Loucy (cell line): ENCODE data around the gene LTB4R.
A peak's percentile ranks its signal among the peaks of the same experiment; 100 is the strongest.

ENCODE experiments used
- H2AFZ ChIP-seq: fragments of 200-600 bp; sonication (generic); 2 replicates; pipeline ENCODE4 v1.6.0; 2016; ENCODE audit warnings: antibody characterized with exemption, mild to moderate bottlenecking, low read length, moderate library complexity
- H3F3A ChIP-seq: fragments of 200-600 bp; 2 replicates; pipeline ENCODE4 v1.6.0; 2016; ENCODE audit warnings: antibody characterized with exemption, low read depth, mild to moderate bottlenecking
- H3K27me3 ChIP-seq: fragments of 200-600 bp; sonication (generic); 2 replicates; pipeline ENCODE4 v1.6.1; 2014; ENCODE audit warnings: low read length, mild to moderate bottlenecking; ENCODE audit not compliant: insufficient read depth, poor library complexity, severe bottlenecking
- H3K36me3 ChIP-seq: fragments of 200-600 bp; sonication (generic); 2 replicates; pipeline ENCODE4 v1.6.1; 2016; ENCODE audit warnings: low read length; ENCODE audit not compliant: insufficient read depth
- H3K4me1 ChIP-seq: fragments of 200-600 bp; sonication (generic); 2 replicates; pipeline ENCODE4 v1.5.1; 2014; ENCODE audit warnings: low read length, mild to moderate bottlenecking; ENCODE audit not compliant: insufficient read depth, poor library complexity, severe bottlenecking
- H3K4me2 ChIP-seq: fragments of 200-600 bp; sonication (generic); 2 replicates; pipeline ENCODE4 v1.6.0; 2014; ENCODE audit warnings: antibody characterized with exemption, low read length, low read depth, mild to moderate bottlenecking; ENCODE audit not compliant: poor library complexity, severe bottlenecking
- H3K4me3 ChIP-seq: fragments of 200-600 bp; sonication (generic); 2 replicates; pipeline ENCODE4 v1.5.1; 2014; ENCODE audit warnings: low read length, mild to moderate bottlenecking, mixed read lengths; ENCODE audit not compliant: poor library complexity, severe bottlenecking
- H3K79me2 ChIP-seq: fragments of 200-600 bp; sonication (generic); 2 replicates; pipeline ENCODE4 v1.6.1; 2014; ENCODE audit warnings: low read length; ENCODE audit not compliant: insufficient read depth
- H3K9ac ChIP-seq: fragments of 200-600 bp; sonication (generic); 2 replicates; pipeline ENCODE4 v1.6.0; 2014; ENCODE audit warnings: mild to moderate bottlenecking, low read depth, low read length, moderate library complexity; ENCODE audit not compliant: poor library complexity, severe bottlenecking
- H3K9me2 ChIP-seq: fragments of 200-600 bp; sonication (generic); replicated peaks from 2 replicates; pipeline ENCODE4 v1.6.1; 2016; ENCODE audit warnings: low read depth, low read length, mixed read lengths
- H3K9me3 ChIP-seq: fragments of 200-600 bp; sonication (generic); 2 replicates; pipeline ENCODE4 v1.6.1; 2014; ENCODE audit warnings: mild to moderate bottlenecking, antibody characterized with exemption, low read length, low read depth; ENCODE audit not compliant: insufficient read depth
- H4K20me1 ChIP-seq: fragments of 200-600 bp; sonication (generic); 2 replicates; pipeline ENCODE4 v1.6.0; 2014; ENCODE audit warnings: antibody characterized with exemption, low read length, mild to moderate bottlenecking; ENCODE audit not compliant: insufficient read depth, poor library complexity, severe bottlenecking
- EZH2phosphoT487 ChIP-seq: fragments of 200-600 bp; IDR thresholded peaks from 2 replicates; pipeline ENCODE4 v1.6.1; 2018; ENCODE audit warnings: antibody characterized with exemption, mild to moderate bottlenecking, moderate library complexity, borderline replicate concordance
- TF ChIP-seq, protein P1 (sequence below): fragments of 200-600 bp; sonication (generic); conservative IDR thresholded peaks from 2 replicates; pipeline ENCODE4 v1.5.1; 2014; ENCODE audit warnings: mild to moderate bottlenecking, antibody characterized with exemption, low read length

LTB4R gene

DNA sequence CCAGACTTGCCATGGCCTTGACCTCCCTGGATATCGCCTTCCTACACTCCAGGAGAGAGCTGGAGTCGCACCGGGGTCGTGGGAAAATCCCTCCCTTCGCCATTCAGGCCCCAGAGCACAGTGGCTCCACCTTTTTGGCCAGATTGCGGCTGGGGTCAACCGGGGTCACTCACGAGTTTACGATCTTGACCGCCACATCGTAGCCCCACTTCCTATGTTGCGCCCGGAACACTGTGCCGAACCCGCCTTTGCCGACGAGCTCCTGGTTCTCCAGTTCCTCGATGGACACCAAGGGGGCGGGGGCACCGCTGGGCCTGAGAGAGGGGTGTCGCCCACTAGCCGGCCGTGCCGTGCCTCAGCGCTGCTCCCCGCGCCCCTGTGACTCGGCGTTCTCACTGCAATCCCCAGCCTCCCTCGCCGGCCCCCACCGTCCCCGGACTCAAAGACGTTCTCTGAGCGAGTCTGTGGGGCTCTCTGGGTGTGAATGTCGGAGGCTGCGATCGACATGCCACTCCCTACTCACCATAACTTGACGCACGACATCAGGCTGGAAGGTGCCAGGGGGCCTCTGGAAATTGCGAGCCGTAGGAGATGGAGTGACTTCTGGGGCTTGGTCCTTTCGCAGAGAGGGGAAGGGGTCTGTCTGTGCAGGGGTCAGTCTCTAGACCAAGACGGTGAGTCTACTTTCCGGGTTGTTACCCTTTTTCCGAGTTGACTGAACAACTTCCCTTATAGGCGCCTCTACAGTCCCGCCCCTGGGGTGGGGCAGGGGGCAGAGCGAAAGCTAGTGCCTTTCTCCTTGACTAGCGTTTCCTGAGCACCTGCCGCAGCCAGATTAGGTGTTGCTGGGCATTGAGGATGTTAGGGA lies 28.2 kb downstream of the LTB4R start, which contains the start of gene RIPK3:
TSS of gene RIPK3 (minus strand) at position 708 of the 868 bp plus-strand sequence. CDS start at position 543, 165 bp downstream.
- Histone ChIP-seq H3K79me2 (peaks cover 6% of the 10 kb centered on the region; the same call in 1 of the 2 replicates), H3K27me3 (no peaks in the 10 kb centered on the region), H4K20me1 (no peaks in the 10 kb centered on the region), H3K4me2 (peak within 1 kb of the TSS; percentile 72), H3K36me3 (no peaks in the 10 kb centered on the region), H2AFZ (peak within 1 kb of the TSS; percentile 57), H3F3A (no peaks in the 10 kb centered on the region), H3K9me3 (no peaks in the 10 kb centered on the region), H3K9me2 (no peaks in the 10 kb centered on the region), H3K9ac (peak within 1 kb of the TSS; percentile 77), H3K4me3 (peak within 1 kb of the TSS; percentile 77), H3K4me1 (peaks cover 43% of the 10 kb centered on the region)
- TF ChIP-seq EZH2phosphoT487: no peak
- TF ChIP-seq, protein P1, sequence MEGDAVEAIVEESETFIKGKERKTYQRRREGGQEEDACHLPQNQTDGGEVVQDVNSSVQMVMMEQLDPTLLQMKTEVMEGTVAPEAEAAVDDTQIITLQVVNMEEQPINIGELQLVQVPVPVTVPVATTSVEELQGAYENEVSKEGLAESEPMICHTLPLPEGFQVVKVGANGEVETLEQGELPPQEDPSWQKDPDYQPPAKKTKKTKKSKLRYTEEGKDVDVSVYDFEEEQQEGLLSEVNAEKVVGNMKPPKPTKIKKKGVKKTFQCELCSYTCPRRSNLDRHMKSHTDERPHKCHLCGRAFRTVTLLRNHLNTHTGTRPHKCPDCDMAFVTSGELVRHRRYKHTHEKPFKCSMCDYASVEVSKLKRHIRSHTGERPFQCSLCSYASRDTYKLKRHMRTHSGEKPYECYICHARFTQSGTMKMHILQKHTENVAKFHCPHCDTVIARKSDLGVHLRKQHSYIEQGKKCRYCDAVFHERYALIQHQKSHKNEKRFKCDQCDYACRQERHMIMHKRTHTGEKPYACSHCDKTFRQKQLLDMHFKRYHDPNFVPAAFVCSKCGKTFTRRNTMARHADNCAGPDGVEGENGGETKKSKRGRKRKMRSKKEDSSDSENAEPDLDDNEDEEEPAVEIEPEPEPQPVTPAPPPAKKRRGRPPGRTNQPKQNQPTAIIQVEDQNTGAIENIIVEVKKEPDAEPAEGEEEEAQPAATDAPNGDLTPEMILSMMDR: no peak

DNA sequence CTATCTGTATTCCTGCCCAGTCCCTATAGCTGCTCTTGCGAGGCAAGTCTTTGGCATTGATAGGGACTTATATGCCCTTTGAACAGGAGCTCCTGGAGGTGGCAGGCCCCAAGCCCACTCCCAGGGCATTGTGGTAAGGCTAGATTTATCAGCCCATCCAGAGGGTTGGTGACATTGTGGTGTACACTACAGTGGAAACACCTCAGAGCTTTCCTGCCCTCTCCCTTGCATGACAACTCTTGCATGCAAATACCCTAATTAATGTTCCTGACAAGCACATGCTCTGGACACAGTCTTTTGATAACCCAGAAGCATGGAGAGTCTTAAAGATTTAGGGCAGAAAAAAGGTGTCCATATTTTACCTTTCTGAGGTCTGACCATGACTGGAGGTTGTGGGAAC lies 29.3 kb downstream of the LTB4R start:
- Histone ChIP-seq H4K20me1 (no peaks in the 10 kb centered on the region), H3F3A (no peaks in the 10 kb centered on the region), H3K9me3 (no peaks in the 10 kb centered on the region), H3K4me3 (no peak overlapping the region), H3K27me3 (no peaks in the 10 kb centered on the region), H3K4me1 (peaks cover 37% of the 10 kb centered on the region), H2AFZ (no peak overlapping the region), H3K9me2 (no peaks in the 10 kb centered on the region), H3K79me2 (peaks cover 6% of the 10 kb centered on the region; the same call in 1 of the 2 replicates), H3K4me2 (no peak overlapping the region), H3K9ac (no peak overlapping the region), H3K36me3 (no peaks in the 10 kb centered on the region)
- TF ChIP-seq, protein P1: no peak
- no peak for TF ChIP-seq EZH2phosphoT487

DNA sequence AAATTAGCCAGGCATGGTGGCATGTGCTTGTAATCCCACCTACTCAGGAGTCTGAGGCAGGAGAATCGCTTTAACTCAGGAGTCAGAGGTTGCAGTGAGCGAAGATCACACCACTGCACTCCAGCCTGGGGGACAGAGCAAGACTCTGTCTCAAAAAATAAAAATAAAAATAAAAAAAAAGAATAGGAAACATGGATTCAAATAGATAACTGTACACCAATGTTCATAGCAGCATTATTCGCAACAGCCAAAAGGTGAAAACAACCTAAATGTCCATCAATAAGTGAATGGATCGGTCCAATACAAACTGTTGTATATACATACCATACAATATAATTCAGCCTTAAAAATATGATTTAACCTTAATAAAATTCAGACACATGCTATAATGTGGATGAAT lies 31.6 kb downstream of the LTB4R start:
- Histone ChIP-seq H3K79me2 (peaks cover 6% of the 10 kb centered on the region; the same call in 1 of the 2 replicates), H3K9me2 (no peaks in the 10 kb centered on the region), H3K27me3 (no peaks in the 10 kb centered on the region), H3K36me3 (no peaks in the 10 kb centered on the region), H3K4me2 (no peak overlapping the region), H2AFZ (no peak overlapping the region), H3K4me3 (no peak overlapping the region), H3K9me3 (no peaks in the 10 kb centered on the region), H3K4me1 (peaks cover 14% of the 10 kb centered on the region), H3F3A (no peaks in the 10 kb centered on the region), H3K9ac (no peak overlapping the region), H4K20me1 (no peaks in the 10 kb centered on the region)
- TF ChIP-seq, protein P1: no peak
- no peak for TF ChIP-seq EZH2phosphoT487
